HG03354 (cell line): ENCODE data around the gene POR.

ENCODE experiments used
- ATAC-seq: cut with Tn5 transposase; IDR thresholded peaks from one replicate; pipeline ENCODE4 v1.9.1; 2021; ENCODE audit warnings: mild to moderate bottlenecking; ENCODE audit not compliant: unreplicated experiment, poor library complexity, severe bottlenecking

POR gene

GRCh38 chr7:75945297-75946168 lies 30.6 kb downstream of the POR start:
- ATAC-seq: no peak

DNA sequence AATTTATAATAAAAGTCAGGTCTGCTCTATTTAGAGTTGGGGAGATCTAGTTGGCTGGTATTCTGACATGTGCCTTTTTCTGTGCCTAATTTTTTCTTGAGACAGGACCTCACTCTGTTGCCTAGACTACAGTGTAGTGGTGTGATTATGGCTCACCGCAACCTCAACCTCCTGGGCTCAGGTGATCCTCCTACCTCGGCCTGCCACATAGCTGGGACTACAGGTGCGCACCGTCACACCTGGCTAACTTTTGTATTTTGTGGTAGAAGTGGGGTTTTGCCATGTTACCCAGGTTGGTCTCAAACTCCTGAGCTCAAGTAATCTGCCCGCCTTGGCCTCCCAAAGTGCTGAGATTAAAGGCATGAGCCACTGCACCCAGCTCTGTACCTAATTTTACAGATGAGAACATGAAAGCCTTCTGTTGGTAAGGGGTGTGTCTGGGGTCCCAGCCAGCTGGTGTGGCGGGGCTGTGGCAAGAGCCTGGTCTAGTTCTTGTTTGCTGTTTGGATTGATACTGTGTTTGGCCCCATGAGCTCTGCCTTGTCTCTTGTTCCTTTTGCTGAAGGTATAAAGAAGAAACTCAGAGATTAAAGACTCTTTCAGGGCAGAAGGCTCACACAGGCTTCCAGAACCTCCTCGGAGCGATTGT lies 31.4 kb downstream of the POR start:
- no peak for ATAC-seq

GRCh38 chr7:75948179-75948578 lies 33.2 kb downstream of the POR start:
- no peak for ATAC-seq

GRCh38 chr7:75950111-75950681 lies 35.2 kb downstream of the POR start:
- no peak for ATAC-seq

- ATAC-seq: no peak
These were observed 36.6 kb downstream of the POR start for GRCh38 chr7:75951506-75951905.

DNA sequence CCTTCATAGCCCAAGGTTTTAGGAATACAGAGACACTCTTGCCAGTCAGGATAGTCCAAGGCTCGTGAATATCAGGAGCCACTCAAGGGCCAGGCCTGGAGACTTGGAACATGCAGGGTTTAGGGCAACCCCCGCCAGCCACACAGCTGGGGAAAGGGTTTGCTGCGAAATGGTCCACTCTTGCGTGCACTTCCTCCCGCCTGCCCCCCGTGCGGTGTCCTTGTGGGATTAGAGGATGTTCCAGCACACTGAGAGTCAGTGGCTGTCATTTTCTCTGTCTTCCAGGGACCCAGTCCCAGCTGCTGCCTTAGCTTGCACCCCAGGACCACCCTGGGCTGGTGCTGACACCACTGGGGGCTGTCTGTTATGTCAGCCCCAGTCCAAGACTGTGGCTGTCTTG lies 38.5 kb downstream of the POR start:
- ATAC-seq: no peak

DNA sequence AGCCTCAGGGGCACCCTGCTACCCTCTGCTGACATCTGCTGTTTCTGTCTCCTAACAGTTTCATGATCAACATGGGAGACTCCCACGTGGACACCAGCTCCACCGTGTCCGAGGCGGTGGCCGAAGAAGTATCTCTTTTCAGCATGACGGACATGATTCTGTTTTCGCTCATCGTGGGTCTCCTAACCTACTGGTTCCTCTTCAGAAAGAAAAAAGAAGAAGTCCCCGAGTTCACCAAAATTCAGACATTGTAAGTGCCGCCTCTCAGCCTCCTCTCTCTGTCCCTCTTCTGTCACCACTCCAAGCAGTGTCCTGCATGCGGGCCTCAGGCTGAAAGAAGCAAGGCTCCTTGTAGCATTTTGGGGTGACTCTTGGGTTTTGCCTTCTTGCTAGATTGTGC lies 39.0 kb downstream of the POR start:
- ATAC-seq: no peak

- no peak for ATAC-seq
These were observed 40.5 kb downstream of the POR start for GRCh38 chr7:75955331-75955955.

- ATAC-seq: no peak
These were observed 42.2 kb downstream of the POR start for GRCh38 chr7:75957021-75957736.

DNA sequence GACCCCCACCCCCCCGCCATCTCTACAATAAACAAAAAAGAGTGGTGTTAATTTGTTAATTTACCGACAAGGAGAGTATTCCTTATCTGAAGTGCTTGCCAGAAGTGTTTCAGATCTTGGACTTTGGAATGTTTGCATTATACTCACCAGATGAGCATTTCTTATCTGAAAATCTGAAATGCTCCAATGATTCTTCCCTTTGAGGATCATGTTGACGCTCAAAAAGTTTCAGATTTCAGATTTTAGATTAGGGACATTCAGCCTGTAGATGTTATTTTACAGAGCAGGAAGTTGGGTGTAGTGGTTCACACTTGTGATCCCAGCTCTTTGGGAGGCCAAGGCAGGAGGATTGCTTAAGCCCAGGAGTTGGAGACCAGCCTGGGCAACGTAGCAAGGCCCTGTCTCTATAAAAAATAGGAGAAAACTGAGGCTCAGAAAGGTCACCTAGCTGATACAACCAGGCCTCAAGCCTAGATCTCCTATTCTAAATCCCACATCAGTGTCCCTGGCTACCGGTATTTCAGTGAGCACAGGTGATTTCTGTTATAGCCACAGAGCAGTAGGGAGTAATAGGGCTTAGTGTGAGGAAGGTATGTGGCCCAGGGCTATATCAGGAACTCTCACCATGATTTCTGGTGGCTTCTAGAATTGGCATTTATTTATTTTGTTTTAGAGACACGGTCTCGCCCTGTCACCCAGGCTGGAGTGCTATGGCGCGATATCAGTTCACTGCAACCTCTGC lies 44.0 kb downstream of the POR start:
- ATAC-seq: no peak

DNA sequence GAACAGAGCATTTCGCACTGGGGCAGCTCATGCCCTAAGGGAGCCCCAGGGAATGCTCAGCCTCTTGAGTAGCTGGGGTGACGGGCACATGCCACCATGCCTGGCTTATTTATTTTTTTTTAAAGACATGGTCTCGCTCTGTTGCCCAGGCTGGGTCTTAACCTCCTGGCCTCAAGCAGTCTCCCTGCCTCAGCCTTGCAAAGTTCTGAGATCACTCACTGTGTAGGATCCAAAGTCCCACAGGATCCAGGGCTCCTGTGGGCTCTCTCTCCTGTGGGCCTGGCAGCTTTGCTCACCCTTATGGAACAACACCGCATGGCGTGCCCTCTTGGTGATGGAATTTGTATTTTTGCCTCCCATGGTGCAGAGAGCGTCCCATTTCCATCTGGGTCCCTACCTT lies 45.4 kb downstream of the POR start:
- ATAC-seq: no peak

DNA sequence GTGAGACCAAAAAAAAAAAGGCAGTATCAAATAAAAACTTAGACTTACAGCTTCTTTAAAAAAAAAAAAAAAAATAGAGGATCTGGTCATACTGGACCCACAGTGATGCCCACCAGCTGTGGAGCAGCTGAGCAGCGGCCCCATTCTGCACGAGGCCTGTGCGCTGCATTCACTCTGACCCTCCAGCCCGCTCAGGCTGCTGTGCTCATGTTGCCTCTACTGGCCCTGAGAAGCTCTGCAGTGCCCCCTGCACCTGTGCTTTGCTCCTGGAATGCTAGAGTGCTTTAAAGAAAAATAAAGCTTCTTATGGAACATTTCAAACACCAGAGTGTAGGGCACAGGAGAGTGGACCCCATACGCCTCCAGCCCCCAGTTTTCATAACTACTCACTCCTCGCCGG lies 46.3 kb downstream of the POR start:
- no peak for ATAC-seq

DNA sequence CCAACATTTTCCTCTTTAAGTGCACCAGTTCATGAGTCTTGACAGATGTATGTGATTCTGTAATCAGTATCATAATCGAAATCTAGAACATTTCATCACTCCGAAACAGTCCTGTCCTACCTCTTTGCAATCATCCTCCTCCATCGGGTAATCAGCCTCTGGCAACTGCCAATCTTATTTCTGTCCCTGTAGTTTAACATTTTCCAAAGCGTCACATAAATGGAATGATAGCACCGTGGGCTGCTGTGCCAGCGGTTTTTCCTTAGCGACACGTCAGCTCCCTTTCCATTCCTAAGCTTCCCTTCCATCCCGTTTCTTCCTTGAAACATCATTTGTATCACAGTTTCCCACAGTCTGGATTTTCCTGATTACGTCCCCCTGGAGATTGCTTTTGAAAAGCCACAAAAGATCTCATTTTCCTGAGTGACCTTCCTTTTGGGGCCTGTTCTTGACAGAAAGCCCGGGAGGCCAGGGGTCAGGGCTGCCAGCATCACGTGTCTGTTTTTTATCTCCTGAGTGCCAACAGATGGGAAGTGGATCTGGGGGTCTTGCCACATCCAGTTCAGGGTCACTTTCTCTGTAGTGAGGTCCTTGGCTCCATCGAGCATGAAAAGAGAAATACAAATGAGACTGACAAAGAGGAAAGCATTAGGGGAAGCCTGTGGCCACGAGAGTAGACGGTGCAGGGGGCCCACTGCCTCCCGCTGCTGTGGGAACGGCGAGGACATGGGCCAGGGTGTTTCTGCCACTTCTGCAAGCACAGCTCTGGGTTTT lies 47.8 kb downstream of the POR start:
- no peak for ATAC-seq

DNA sequence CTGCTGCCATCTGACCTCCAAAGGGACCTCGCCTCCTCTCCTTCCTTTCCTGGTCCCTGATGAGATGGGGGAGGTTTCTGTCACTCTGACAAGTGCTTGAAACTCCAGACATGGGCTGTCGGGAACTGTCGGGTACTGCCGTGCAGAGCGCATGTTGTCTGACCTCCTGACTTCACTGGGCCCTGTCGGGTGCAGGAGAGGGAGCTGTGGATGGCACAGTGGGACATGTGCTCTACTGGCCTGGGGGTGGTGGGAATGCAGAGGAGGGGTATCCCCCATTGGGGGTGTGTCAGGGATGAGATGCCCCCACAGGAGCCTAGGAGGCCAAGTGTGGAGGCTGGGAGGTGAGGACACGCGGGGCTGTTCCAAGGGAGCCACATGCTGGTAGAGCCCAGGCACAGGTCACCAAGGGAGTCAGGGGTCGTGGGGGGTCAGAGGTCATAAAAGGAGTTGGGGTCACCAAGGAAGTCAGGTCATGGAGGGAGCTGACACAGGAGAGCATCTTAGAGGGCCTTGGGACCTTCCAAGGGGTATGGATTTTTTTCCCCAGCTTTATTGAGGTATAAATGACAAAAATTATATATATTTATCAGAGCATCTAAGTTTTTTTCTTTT lies 48.5 kb downstream of the POR start:
- no peak for ATAC-seq

DNA sequence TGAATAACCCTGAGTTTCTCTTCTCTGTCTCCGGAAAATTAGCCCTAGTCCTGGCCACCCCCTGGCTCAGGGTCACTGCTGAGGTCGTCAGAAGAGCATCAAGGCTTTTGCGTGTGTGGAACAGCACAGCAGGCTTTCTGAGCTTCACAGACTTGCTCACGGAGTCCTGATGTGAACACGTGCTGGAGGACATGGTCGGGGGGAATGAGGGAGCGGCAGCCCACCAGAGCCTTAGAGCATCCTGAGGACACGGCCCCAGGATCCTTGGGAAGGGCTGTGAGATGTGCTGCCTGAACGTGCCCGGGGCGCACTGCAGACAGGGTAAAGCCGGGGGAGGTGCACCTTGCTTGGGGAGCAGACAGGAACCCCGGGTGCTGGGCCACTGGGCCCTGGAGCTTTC lies 50.7 kb downstream of the POR start:
- no peak for ATAC-seq

DNA sequence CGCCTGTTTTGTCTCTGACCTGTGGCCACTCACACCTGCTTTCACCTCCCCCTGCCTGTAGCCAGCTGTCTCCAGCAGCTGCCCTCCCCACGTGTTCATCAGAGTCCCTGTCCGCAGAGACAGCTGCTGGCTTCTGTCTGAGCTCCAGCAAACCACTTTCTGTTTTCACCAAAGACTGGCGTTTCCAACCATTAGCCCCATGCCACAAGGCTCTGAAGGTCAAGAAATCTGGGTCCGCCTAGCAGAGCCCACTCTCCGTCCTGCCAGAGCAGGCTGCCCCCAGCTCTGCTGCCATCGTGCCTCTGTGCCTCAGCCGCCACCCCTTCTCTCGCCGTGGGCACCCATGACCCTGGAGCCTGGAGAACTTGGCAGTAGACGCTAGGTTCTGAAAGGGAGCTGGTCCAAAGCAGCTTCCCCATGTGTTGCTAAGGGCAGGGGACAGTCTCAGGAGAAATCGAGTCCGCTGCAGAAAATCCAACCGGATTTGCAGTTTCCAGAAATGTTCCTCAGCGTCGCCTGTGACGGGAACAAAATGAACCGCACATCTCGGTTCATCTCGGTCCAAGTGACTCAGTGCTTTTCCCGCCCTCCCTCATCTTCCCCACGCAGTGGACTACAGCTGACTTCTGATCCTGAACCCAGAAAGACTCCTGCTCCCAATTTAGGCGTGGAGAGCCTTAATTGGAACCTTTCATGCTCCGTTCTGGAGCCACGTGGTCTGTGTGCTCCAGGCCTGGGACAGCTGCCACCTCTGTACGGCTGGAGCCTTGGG lies 51.4 kb downstream of the POR start:
- no peak for ATAC-seq

- no peak for ATAC-seq
These were observed 52.1 kb downstream of the POR start for GRCh38 chr7:75967055-75967454.
